ENCODE results near the gene CCDC134.
"Not testable (repeated sequence)": the region's sequence is repeated elsewhere in the genome, so short reads cannot be mapped to it uniquely, and the experiment has no call there.

Gene CCDC134

GRCh38 chr22:41822317-41823057 is 22.0 kb downstream of the CCDC134 start:
- peak in 2 of 58 donors; percentile 37 to 40 for DNase-seq

- no peak for DNase-seq
Observed at GRCh38 chr22:41823797-41824196, 23.3 kb downstream of the CCDC134 start.

GRCh38 chr22:41825376-41825775 is 24.9 kb downstream of the CCDC134 start:
- DNase-seq = no peak

- no peak for DNase-seq
Observed at GRCh38 chr22:41826021-41826420, 25.5 kb downstream of the CCDC134 start.

GRCh38 chr22:41826430-41827383 is 26.2 kb downstream of the CCDC134 start:
- no peak for DNase-seq

- peak in 4 of 58 donors; percentile 8 to 23 (median 18) for DNase-seq
Observed at GRCh38 chr22:41827671-41828070, 27.2 kb downstream of the CCDC134 start.

- no peak for DNase-seq
Observed at GRCh38 chr22:41828516-41828915, 28.0 kb downstream of the CCDC134 start.

- no peak for DNase-seq
Observed at GRCh38 chr22:41830174-41830573, 29.7 kb downstream of the CCDC134 start.

GRCh38 chr22:41831383-41831782 is 30.9 kb downstream of the CCDC134 start:
- DNase-seq = no peak

- DNase-seq = peak in 1 of 58 donors; percentile 62
Observed at GRCh38 chr22:41831828-41832552, 31.5 kb downstream of the CCDC134 start.

GRCh38 chr22:41832553-41833368 is 32.3 kb downstream of the CCDC134 start, which contains the start of gene SREBF2:
Gene SREBF2 (plus strand): TSS chr22:41833105. CDS start chr22:41833271, 166 bp downstream.
- DNase-seq = peak; percentile 94 to 100 (median 99)

GRCh38 chr22:41833369-41834004 is 33.0 kb downstream of the CCDC134 start:
- peak in 42 of 58 donors; percentile 18 to 69 (median 42) for DNase-seq

- no peak for DNase-seq
Observed at GRCh38 chr22:41834005-41834944, 33.8 kb downstream of the CCDC134 start.

GRCh38 chr22:41835462-41835861 is 35.0 kb downstream of the CCDC134 start:
- DNase-seq = not testable (repeated sequence)

GRCh38 chr22:41836551-41836950 is 36.1 kb downstream of the CCDC134 start:
- no peak for DNase-seq

GRCh38 chr22:41838842-41839618 is 38.6 kb downstream of the CCDC134 start:
- DNase-seq = no peak

GRCh38 chr22:41840216-41840615 is 39.7 kb downstream of the CCDC134 start:
- no peak for DNase-seq

Measured in anterior cingulate cortex (tissue), 58 donors.